K562 (cell line): Measurements from ENCODE around the gene NUTF2. TPM values are rescaled to one million over a fixed set of nuclear protein-coding genes. Genes with fewer than 3 reads are reported as not detected.

Experiments
- ASH1L ChIP-seq: fragments of 450-650 bp; IDR thresholded peaks from 2 replicates; pipeline ENCODE4 v1.6.1; 2018; ENCODE audit warnings: borderline replicate concordance, mild to moderate bottlenecking, low read depth; ENCODE audit not compliant: partially characterized antibody
- BMI1 ChIP-seq: fragments of 150-350 bp; IDR thresholded peaks from 2 replicates; pipeline ENCODE4 v1.6.1; 2014; ENCODE audit warnings: low read length
- CCAR2 ChIP-seq: fragments of 200-400 bp; formaldehyde crosslinking; IDR thresholded peaks from 2 replicates; pipeline ENCODE4 v1.6.1; 2017; ENCODE audit warnings: mild to moderate bottlenecking, low read depth, low read length
- CTCF ChIP-seq, 3 experiments: IDR thresholded peaks in 2 of 3; conservative IDR thresholded peaks in 1 of 3; 2 replicates each; pipeline ENCODE4 v1.5.1; 2011 to 2012; ENCODE audit warnings: low read length in 3 of 3, mild to moderate bottlenecking in 3 of 3, control low read depth in 2 of 3, improper control_type of control experiment in 1 of 3, inconsistent platforms in 1 of 3, low read depth in 1 of 3, mixed read lengths in 1 of 3, moderate library complexity in 1 of 3; ENCODE audit not compliant: insufficient read depth in 2 of 3
- EGR1 ChIP-seq: fragments of 450-650 bp; conservative IDR thresholded peaks from 2 replicates; pipeline ENCODE4 v1.6.1; 2017; ENCODE audit warnings: mild to moderate bottlenecking
- HCFC1 ChIP-seq: IDR thresholded peaks from 2 replicates; pipeline ENCODE4 v1.6.1; 2012; ENCODE audit warnings: low read depth, low read length, improper control_type of control experiment
- MECOM ChIP-seq: fragments of 250-450 bp; sonication (Bioruptor Pico); IDR thresholded peaks from 2 replicates; pipeline ENCODE4 v1.8.0; 2022; ENCODE audit warnings: inconsistent platforms
- NCOA4 ChIP-seq: fragments of 450-650 bp; IDR thresholded peaks from 2 replicates; pipeline ENCODE4 v1.6.1; 2018; ENCODE audit warnings: mild to moderate bottlenecking; ENCODE audit not compliant: partially characterized antibody
- NKRF ChIP-seq: fragments of 450-650 bp; IDR thresholded peaks from 2 replicates; pipeline ENCODE4 v1.6.1; 2016; ENCODE audit warnings: borderline replicate concordance
- PHF8 ChIP-seq: fragments of 200-600 bp; sonication (generic); IDR thresholded peaks from 2 replicates; pipeline ENCODE4 v1.6.1; 2012; ENCODE audit warnings: mixed run types, mild to moderate bottlenecking, inconsistent platforms, low read length, moderate library complexity, borderline replicate concordance
- RBFOX2 ChIP-seq: fragments of 200-400 bp; formaldehyde crosslinking; IDR thresholded peaks from 2 replicates; pipeline ENCODE4 v1.6.1; 2017; ENCODE audit warnings: low read depth, mild to moderate bottlenecking, low read length, moderate library complexity
- RREB1 ChIP-seq: fragments of 250-450 bp; sonication (Bioruptor Pico); IDR thresholded peaks from 2 replicates; pipeline ENCODE4 v1.4.0; 2020
- SMARCE1 ChIP-seq: fragments of 450-650 bp; IDR thresholded peaks from 2 replicates; pipeline ENCODE4 v1.7.1; 2016; ENCODE audit warnings: mild to moderate bottlenecking
- SRSF9 ChIP-seq: fragments of 200-400 bp; formaldehyde crosslinking; IDR thresholded peaks from 2 replicates; pipeline ENCODE4 v1.6.1; 2017; ENCODE audit warnings: low read depth, low read length, borderline replicate concordance
- ZBTB12 ChIP-seq: fragments of 250-450 bp; sonication (Bioruptor Pico); IDR thresholded peaks from 2 replicates; pipeline ENCODE4 v1.4.0; 2020
- ZNF384 ChIP-seq: IDR thresholded peaks from 2 replicates; pipeline ENCODE4 v1.6.1; 2012; ENCODE audit warnings: low read depth, low read length, improper control_type of control experiment
- ZNF830 ChIP-seq: fragments of 250-450 bp; sonication (Bioruptor Pico); IDR thresholded peaks from 2 replicates; pipeline ENCODE4 v1.5.0; 2021; ENCODE audit warnings: mild to moderate bottlenecking
- polyA plus RNA-seq, 8 experiments: library from polyadenylated mRNA; depleted of rRNA in 4 of 8; stranded (reverse) in 5 of 8; unstranded in 3 of 8; fragments of >200 nt; fragmentation: Nextera tagmentation in 2 of 8; fragmentation: Illumina TruSeq in 1 of 8; extraction: Ambion mirVana in 2 of 8; extraction: Trizol in 1 of 8; gene quantifications; 2 replicates each; pipeline versions ENCODE4 v1.2.1 to v1.2.3, GENCODE V29; 2011 to 2014; ENCODE audit warnings: inconsistent platforms in 1 of 8, missing spikeins in 1 of 8
- total RNA-seq, 7 experiments: library from RNA; depleted of rRNA in 6 of 7; stranded (reverse); fragments of >200 nt in 6 of 7; fragmentation: Illumina TruSeq in 2 of 7; extraction: Trizol in 2 of 7; gene quantifications; 2 replicates each; pipeline versions ENCODE4 v1.2.1 to v1.2.3, GENCODE V29; 2011 to 2021; ENCODE audit warnings: low replicate concordance in 1 of 7

The NUTF2 gene
- total and polyA plus RNA-seq, 9 of the 15 experiments (the other 6 are each of a cell fraction or from before 2014, with no cell fraction given) = 106 to 248 (median 147) TPM

- TF ChIP-seq RREB1 (peak; percentile 83; the same call in 1 of the 2 replicates), ZBTB12 (CRISPR knock-in tag) (no peak), HCFC1 (peak; percentile 86), SRSF9 (no peak), CCAR2 (no peak), SMARCE1 (no peak), ASH1L (no peak), MECOM (CRISPR knock-in tag) (no peak), BMI1 (no peak), NKRF (0 out of 2 replicates have a peak, but pooled peaks have one; percentile 33), PHF8 (peak; percentile 93; the same call in 1 of the 2 replicates), RBFOX2 (peak; percentile 90), NCOA4 (no peak), CTCF (IDR thresholded peaks at IDR 0.05 in 2 of 3, conservative IDR thresholded peaks at IDR 0.05 in 1 of 3; ENCODE audit: insufficient read depth in 2 of 3, low read depth in 1 of 3, low read length in 3 of 3) (no peak), ZNF384 (no peak), EGR1 (peak; percentile 98), ZNF830 (CRISPR knock-in tag) (peak; percentile 82; the same call in 1 of the 2 replicates)
Observed at GRCh38 chr16:67872631-67873434, 26.1 kb downstream of the NUTF2 start, which contains the start of gene EDC4 (continued).
